Stomach smooth muscle (tissue), 2 donors: ENCODE measurements around the gene TMEFF2.

Experiments used
- H3K27ac ChIP-seq: one replicate; pipeline ENCODE4 v1.7.0; 2013; ENCODE audit warnings: mild to moderate bottlenecking, low read length, inconsistent platforms
- H3K27me3 ChIP-seq, 2 donors: one replicate each; pipeline ENCODE4 v1.7.0; 2013; ENCODE audit warnings: low read length in 2 of 2; ENCODE audit not compliant: insufficient read depth in 2 of 2, control insufficient read depth in 1 of 2
- H3K36me3 ChIP-seq, 2 donors: one replicate each; pipeline ENCODE4 v1.7.0; 2013; ENCODE audit warnings: low read length in 2 of 2; ENCODE audit not compliant: control insufficient read depth in 2 of 2, insufficient read depth in 2 of 2
- H3K4me1 ChIP-seq: one replicate; pipeline ENCODE4 v1.7.0; 2013; ENCODE audit warnings: low read length; ENCODE audit not compliant: control insufficient read depth, insufficient read depth
- H3K4me3 ChIP-seq, 2 donors: one replicate each; pipeline ENCODE4 v1.7.0; 2013; ENCODE audit warnings: low read length in 2 of 2
- H3K9ac ChIP-seq, 2 donors: one replicate each; pipeline ENCODE4 v1.7.0; 2013; ENCODE audit warnings: low read length in 2 of 2, mild to moderate bottlenecking in 1 of 2
- H3K9me3 ChIP-seq, 2 donors: one replicate each; pipeline ENCODE4 v1.7.0; 2013; ENCODE audit warnings: low read length in 2 of 2; ENCODE audit not compliant: control insufficient read depth in 2 of 2
- donor health status: healthy.
- donor health status: Pancreatic carcinoma.

TMEFF2 gene

GRCh38 chr2:191951376-191951775 is 243.4 kb downstream of the TMEFF2 start:
- H3K9ac ChIP-seq, result no peak overlapping the region
- H3K27ac ChIP-seq, result no peak overlapping the region
- H3K36me3 ChIP-seq, result no peaks in the 10 kb centered on the region
- no peaks in the 10 kb centered on the region for H3K9me3 ChIP-seq
- no peaks in the 10 kb centered on the region for H3K27me3 ChIP-seq
- no peak overlapping the region for H3K4me3 ChIP-seq
- H3K4me1 ChIP-seq, result peaks cover 4% of the 10 kb centered on the region

GRCh38 chr2:191950132-191950874 is 244.4 kb downstream of the TMEFF2 start:
- H3K4me1 ChIP-seq, result peaks cover 4% of the 10 kb centered on the region
- H3K9ac ChIP-seq, result no peak overlapping the region
- no peaks in the 10 kb centered on the region for H3K36me3 ChIP-seq
- H3K4me3 ChIP-seq, result no peak overlapping the region
- H3K9me3 ChIP-seq, result no peaks in the 10 kb centered on the region
- H3K27ac ChIP-seq, result no peak overlapping the region
- no peaks in the 10 kb centered on the region for H3K27me3 ChIP-seq

- no peak overlapping the region for H3K4me3 ChIP-seq
- H3K9ac ChIP-seq, result no peak overlapping the region
- peaks cover 8% of the 10 kb centered on the region for H3K4me1 ChIP-seq
- H3K27ac ChIP-seq, result no peak overlapping the region
- H3K36me3 ChIP-seq, result no peaks in the 10 kb centered on the region
- H3K9me3 ChIP-seq, result no peaks in the 10 kb centered on the region
- no peaks in the 10 kb centered on the region for H3K27me3 ChIP-seq
Observed at GRCh38 chr2:191947235-191947634, 247.5 kb downstream of the TMEFF2 start.

GRCh38 chr2:191946471-191947182 is 248.1 kb downstream of the TMEFF2 start:
- peaks cover 8% of the 10 kb centered on the region for H3K4me1 ChIP-seq
- no peaks in the 10 kb centered on the region for H3K9me3 ChIP-seq
- H3K4me3 ChIP-seq, result no peak overlapping the region
- H3K27ac ChIP-seq, result no peak overlapping the region
- H3K27me3 ChIP-seq, result no peaks in the 10 kb centered on the region
- H3K36me3 ChIP-seq, result no peaks in the 10 kb centered on the region
- H3K9ac ChIP-seq, result no peak overlapping the region

GRCh38 chr2:191945623-191946022 is 249.1 kb downstream of the TMEFF2 start:
- Histone ChIP-seq H3K36me3 (no peaks in the 10 kb centered on the region), H3K4me3 (no peak overlapping the region), H3K27ac (no peak overlapping the region), H3K27me3 (no peaks in the 10 kb centered on the region), H3K9ac (no peak overlapping the region), H3K4me1 (peaks cover 4% of the 10 kb centered on the region), H3K9me3 (no peaks in the 10 kb centered on the region)

- Histone ChIP-seq H3K27ac (peak overlapping the region; percentile 49), H3K9me3 (no peaks in the 10 kb centered on the region), H3K4me3 (peak overlapping the region in 1 of 2 donors; percentile 10), H3K4me1 (peaks cover 4% of the 10 kb centered on the region), H3K27me3 (no peaks in the 10 kb centered on the region), H3K36me3 (no peaks in the 10 kb centered on the region), H3K9ac (no peak overlapping the region)
Observed at GRCh38 chr2:191942739-191943103, 252.0 kb downstream of the TMEFF2 start.

GRCh38 chr2:191942090-191942738 is 252.5 kb downstream of the TMEFF2 start:
- Histone ChIP-seq H3K27me3 (no peaks in the 10 kb centered on the region), H3K27ac (peak overlapping the region; percentile 49)

GRCh38 chr2:191941376-191941929 is 253.3 kb downstream of the TMEFF2 start:
- peaks cover 4% of the 10 kb centered on the region for H3K4me1 ChIP-seq

More at GRCh38 chr2:191942090-191942738, 252.5 kb downstream of the TMEFF2 start:
- Histone ChIP-seq H3K9ac (no peak overlapping the region), H3K4me3 (peak overlapping the region in 1 of 2 donors; percentile 10), H3K4me1 (peaks cover 4% of the 10 kb centered on the region), H3K36me3 (no peaks in the 10 kb centered on the region), H3K9me3 (no peaks in the 10 kb centered on the region)

GRCh38 chr2:191938779-191939178 is 256.0 kb downstream of the TMEFF2 start:
- Histone ChIP-seq H3K27ac (no peak overlapping the region), H3K36me3 (no peaks in the 10 kb centered on the region), H3K4me1 (peaks cover 4% of the 10 kb centered on the region), H3K27me3 (no peaks in the 10 kb centered on the region), H3K9ac (no peak overlapping the region), H3K4me3 (no peak overlapping the region), H3K9me3 (no peaks in the 10 kb centered on the region)

More at GRCh38 chr2:191941376-191941929, 253.3 kb downstream of the TMEFF2 start:
- Histone ChIP-seq H3K27me3 (no peaks in the 10 kb centered on the region), H3K9me3 (no peaks in the 10 kb centered on the region), H3K4me3 (no peak overlapping the region), H3K27ac (no peak overlapping the region), H3K36me3 (no peaks in the 10 kb centered on the region), H3K9ac (no peak overlapping the region)

GRCh38 chr2:191936882-191937405 is 257.8 kb downstream of the TMEFF2 start:
- no peaks in the 10 kb centered on the region for H3K27me3 ChIP-seq
- no peaks in the 10 kb centered on the region for H3K9me3 ChIP-seq
- H3K4me1 ChIP-seq, result no peaks in the 10 kb centered on the region
- no peak overlapping the region for H3K4me3 ChIP-seq
- no peak overlapping the region for H3K9ac ChIP-seq
- no peaks in the 10 kb centered on the region for H3K36me3 ChIP-seq
- no peak overlapping the region for H3K27ac ChIP-seq
